Measurements from ENCODE around the gene FOXO3.
"Not testable (repeated sequence)": the region's sequence is repeated elsewhere in the genome, so short reads cannot be mapped to it uniquely, and the experiment has no call there.

The FOXO3 gene

GRCh38 chr6:108661430-108661829 lies 100.7 kb downstream of the FOXO3 start:
- DNase-seq (ENCODE audit: low read depth), result no peak

- DNase-seq (ENCODE audit: low read depth), result no peak
These were observed 101.3 kb downstream of the FOXO3 start for GRCh38 chr6:108661982-108662381.

GRCh38 chr6:108662702-108663101 lies 102.0 kb downstream of the FOXO3 start:
- no peak for DNase-seq (ENCODE audit: low read depth)

GRCh38 chr6:108663494-108664064 lies 102.9 kb downstream of the FOXO3 start:
- DNase-seq (ENCODE audit: low read depth), result not testable (repeated sequence)

- no peak for DNase-seq (ENCODE audit: low read depth)
These were observed 104.9 kb downstream of the FOXO3 start for GRCh38 chr6:108665495-108666196.

GRCh38 chr6:108666656-108667260 lies 106.0 kb downstream of the FOXO3 start:
- DNase-seq (ENCODE audit: low read depth), result no peak

GRCh38 chr6:108667993-108668392 lies 107.3 kb downstream of the FOXO3 start:
- DNase-seq (ENCODE audit: low read depth), result no peak

- DNase-seq (ENCODE audit: low read depth), result no peak
These were observed 109.0 kb downstream of the FOXO3 start for GRCh38 chr6:108669673-108670072.

GRCh38 chr6:108671175-108671574 lies 110.5 kb downstream of the FOXO3 start:
- no peak for DNase-seq (ENCODE audit: low read depth)

GRCh38 chr6:108671790-108672189 lies 111.1 kb downstream of the FOXO3 start:
- DNase-seq (ENCODE audit: low read depth), result no peak

GRCh38 chr6:108672641-108673040 lies 111.9 kb downstream of the FOXO3 start:
- no peak for DNase-seq (ENCODE audit: low read depth)

GRCh38 chr6:108673153-108673552 lies 112.4 kb downstream of the FOXO3 start:
- DNase-seq (ENCODE audit: low read depth), result no peak

GRCh38 chr6:108673602-108674001 lies 112.9 kb downstream of the FOXO3 start:
- no peak for DNase-seq (ENCODE audit: low read depth)

GRCh38 chr6:108675226-108676200 lies 114.8 kb downstream of the FOXO3 start:
- DNase-seq (ENCODE audit: low read depth), result no peak

- DNase-seq (ENCODE audit: low read depth), result no peak
These were observed 115.8 kb downstream of the FOXO3 start for GRCh38 chr6:108676555-108676954.

- no peak for DNase-seq (ENCODE audit: low read depth)
These were observed 116.6 kb downstream of the FOXO3 start for GRCh38 chr6:108677357-108677756.

GRCh38 chr6:108677894-108678293 lies 117.2 kb downstream of the FOXO3 start:
- no peak for DNase-seq (ENCODE audit: low read depth)

GRCh38 chr6:108680314-108680713 lies 119.6 kb downstream of the FOXO3 start:
- not testable (repeated sequence) for DNase-seq (ENCODE audit: low read depth)

- DNase-seq (ENCODE audit: low read depth), result not testable (repeated sequence)
These were observed 121.0 kb downstream of the FOXO3 start for GRCh38 chr6:108681721-108682120.

- DNase-seq (ENCODE audit: low read depth), result not testable (repeated sequence)
These were observed 121.8 kb downstream of the FOXO3 start for GRCh38 chr6:108682383-108683119.

- not testable (repeated sequence) for DNase-seq (ENCODE audit: low read depth)
These were observed 123.3 kb downstream of the FOXO3 start for GRCh38 chr6:108683976-108684375.

Measured in CMK (cell line).